Measurements from ENCODE around the gene CCDC78. TPM values are rescaled to one million over a fixed set of nuclear protein-coding genes. Genes with fewer than 3 reads are reported as not detected.

CCDC78 gene
- total RNA-seq, 1 experiment from 2014 or later: 22.9 TPM

DNA sequence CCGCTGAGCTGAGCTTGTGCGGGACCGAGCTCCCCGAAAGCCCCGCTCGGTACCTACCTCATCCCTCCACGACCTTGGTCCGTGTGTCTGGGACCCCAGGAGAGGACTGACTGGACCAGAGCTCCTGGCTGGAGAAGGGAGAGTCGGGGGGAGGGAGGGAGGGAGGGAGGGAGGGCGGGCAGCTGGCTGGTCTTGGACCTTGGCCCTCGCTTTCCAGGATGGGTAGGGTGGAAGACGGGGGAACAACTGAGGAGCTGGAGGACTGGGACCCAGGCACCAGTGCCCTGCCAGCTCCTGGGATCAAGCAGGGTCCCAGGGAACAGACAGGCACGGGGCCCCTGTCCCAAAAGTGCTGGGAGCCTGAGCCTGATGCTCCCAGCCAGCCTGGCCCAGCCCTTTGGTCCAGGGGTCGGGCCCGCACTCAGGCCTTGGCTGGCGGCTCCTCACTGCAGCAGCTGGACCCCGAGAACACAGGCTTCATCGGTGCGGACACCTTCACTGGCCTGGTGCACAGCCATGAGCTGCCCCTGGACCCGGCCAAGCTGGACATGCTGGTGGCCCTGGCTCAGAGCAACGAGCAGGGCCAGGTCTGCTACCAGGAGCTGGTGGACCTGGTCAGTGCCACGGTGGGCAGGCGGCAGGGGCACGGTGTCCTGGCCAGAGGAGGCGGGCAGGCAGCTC is 50.2 kb downstream of the CCDC78 start:
- RAD21 ChIA-PET (ENCODE audit: low non-redundant PET in 1 of 2, low total read pairs in 2 of 2, uncharacterized antibody in 2 of 2, unreplicated experiment in 2 of 2): no interaction called here
- intact Hi-C loops (cut with micrococcal nuclease): no loop called here
- TF ChIP-seq SIN3A (IDR thresholded peaks at IDR 0.05; ENCODE audit: low read depth) (no peak), ZFX (IDR thresholded peaks at IDR 0.05) (no peak)
- TF ChIP-seq, protein P1, sequence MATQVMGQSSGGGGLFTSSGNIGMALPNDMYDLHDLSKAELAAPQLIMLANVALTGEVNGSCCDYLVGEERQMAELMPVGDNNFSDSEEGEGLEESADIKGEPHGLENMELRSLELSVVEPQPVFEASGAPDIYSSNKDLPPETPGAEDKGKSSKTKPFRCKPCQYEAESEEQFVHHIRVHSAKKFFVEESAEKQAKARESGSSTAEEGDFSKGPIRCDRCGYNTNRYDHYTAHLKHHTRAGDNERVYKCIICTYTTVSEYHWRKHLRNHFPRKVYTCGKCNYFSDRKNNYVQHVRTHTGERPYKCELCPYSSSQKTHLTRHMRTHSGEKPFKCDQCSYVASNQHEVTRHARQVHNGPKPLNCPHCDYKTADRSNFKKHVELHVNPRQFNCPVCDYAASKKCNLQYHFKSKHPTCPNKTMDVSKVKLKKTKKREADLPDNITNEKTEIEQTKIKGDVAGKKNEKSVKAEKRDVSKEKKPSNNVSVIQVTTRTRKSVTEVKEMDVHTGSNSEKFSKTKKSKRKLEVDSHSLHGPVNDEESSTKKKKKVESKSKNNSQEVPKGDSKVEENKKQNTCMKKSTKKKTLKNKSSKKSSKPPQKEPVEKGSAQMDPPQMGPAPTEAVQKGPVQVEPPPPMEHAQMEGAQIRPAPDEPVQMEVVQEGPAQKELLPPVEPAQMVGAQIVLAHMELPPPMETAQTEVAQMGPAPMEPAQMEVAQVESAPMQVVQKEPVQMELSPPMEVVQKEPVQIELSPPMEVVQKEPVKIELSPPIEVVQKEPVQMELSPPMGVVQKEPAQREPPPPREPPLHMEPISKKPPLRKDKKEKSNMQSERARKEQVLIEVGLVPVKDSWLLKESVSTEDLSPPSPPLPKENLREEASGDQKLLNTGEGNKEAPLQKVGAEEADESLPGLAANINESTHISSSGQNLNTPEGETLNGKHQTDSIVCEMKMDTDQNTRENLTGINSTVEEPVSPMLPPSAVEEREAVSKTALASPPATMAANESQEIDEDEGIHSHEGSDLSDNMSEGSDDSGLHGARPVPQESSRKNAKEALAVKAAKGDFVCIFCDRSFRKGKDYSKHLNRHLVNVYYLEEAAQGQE (IDR thresholded peaks at IDR 0.05; ENCODE audit: low read depth): no peak

More for the DNA sequence above, 50.2 kb downstream of the CCDC78 start:
- Histone ChIP-seq H3K27ac (ENCODE audit: low read depth, low read length) (no peak overlapping the region), H3K79me2 (ENCODE audit: insufficient read depth, low read length) (peaks cover 5% of the 10 kb centered on the region), H2AFZ (ENCODE audit: low read depth, low read length, poor library complexity, severe bottlenecking) (no peak overlapping the region), H3K36me3 (ENCODE audit: control insufficient read depth in 1 of 2, insufficient read depth in 2 of 2, low read length in 2 of 2) (peaks cover 0 to 5% of the 10 kb centered on the region in 2 experiments; a peak in 2 of 4 replicates), H3K27me3 (ENCODE audit: insufficient read depth, low read length) (no peaks in the 10 kb centered on the region), H3K4me3 (replicated peaks in 1 of 2; ENCODE audit: low read depth in 1 of 2, low read length in 2 of 2) (no peak overlapping the region), H4K20me1 (ENCODE audit: insufficient read depth) (no peaks in the 10 kb centered on the region), H3K9ac (ENCODE audit: low read length) (no peak overlapping the region), H3K4me1 (ENCODE audit: control insufficient read depth in 1 of 2, insufficient read depth in 2 of 2, low read length in 2 of 2) (peaks cover 0 to 12% of the 10 kb centered on the region in 2 experiments; a peak in 2 of 4 replicates), H3K9me3 (ENCODE audit: control insufficient read depth in 1 of 2, insufficient read depth in 1 of 2, low read depth in 1 of 2, low read length in 2 of 2) (no peaks in the 10 kb centered on the region), H3K4me2 (ENCODE audit: low read length) (no peak overlapping the region), H3K9me2 (ENCODE audit: insufficient read depth) (no peaks in the 10 kb centered on the region)
- POLR2A ChIA-PET: no interaction called here
- ATAC-seq: no peak
- CTCF ChIA-PET: no interaction called here
- no peak for DNase-seq (ENCODE audit: low read depth, low spot score)
- BruUV-seq (replicated peaks): no TSS peak

All from HCT116 (cell line).